ENCODE results near the gene CCL15.
"Not testable (repeated sequence)": the region's sequence is repeated elsewhere in the genome, so short reads cannot be mapped to it uniquely, and the experiment has no call there.

Gene CCL15

GRCh38 chr17:35995346-35995745 lies 6.0 kb downstream of the CCL15 start:
- in situ Hi-C loops (cut with MboI; ENCODE audit: low sequenced_read_pairs): not testable (repeated sequence)

GRCh38 chr17:35991075-35991474 lies 10.3 kb downstream of the CCL15 start:
- in situ Hi-C loops (cut with MboI; ENCODE audit: low sequenced_read_pairs): no loop called here

GRCh38 chr17:35988164-35988563 lies 13.2 kb downstream of the CCL15 start:
- in situ Hi-C loops (cut with MboI; ENCODE audit: low sequenced_read_pairs): no loop called here

GRCh38 chr17:35986643-35987042 lies 14.7 kb downstream of the CCL15 start, which contains the start of gene CCL14:
Gene CCL14 (minus strand): TSS chr17:35986729. CDS start chr17:35986649, 80 bp downstream.
- in situ Hi-C loops (cut with MboI; ENCODE audit: low sequenced_read_pairs): no loop called here

DNA sequence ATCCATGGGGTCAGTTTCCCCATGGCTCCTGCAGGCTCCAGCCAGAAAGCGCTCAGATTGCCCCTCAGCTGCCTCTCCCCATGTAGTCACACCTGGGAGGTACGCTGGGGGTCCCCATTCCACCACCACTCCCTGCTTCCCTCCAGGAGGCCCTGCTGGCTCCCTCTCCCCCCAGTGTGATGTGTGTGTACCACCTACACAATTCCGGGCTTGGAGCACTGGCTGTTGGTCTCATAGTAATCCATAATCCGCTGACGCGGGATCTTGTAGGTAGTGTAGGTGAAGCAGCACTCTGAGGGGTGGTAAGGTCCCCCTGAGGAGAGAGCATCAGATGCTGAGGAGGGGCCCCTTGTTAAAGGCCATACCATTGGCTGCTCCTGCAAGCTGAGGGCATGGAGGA lies 17.2 kb downstream of the CCL15 start:
- in situ Hi-C loops (cut with MboI; ENCODE audit: low sequenced_read_pairs): no loop called here

DNA sequence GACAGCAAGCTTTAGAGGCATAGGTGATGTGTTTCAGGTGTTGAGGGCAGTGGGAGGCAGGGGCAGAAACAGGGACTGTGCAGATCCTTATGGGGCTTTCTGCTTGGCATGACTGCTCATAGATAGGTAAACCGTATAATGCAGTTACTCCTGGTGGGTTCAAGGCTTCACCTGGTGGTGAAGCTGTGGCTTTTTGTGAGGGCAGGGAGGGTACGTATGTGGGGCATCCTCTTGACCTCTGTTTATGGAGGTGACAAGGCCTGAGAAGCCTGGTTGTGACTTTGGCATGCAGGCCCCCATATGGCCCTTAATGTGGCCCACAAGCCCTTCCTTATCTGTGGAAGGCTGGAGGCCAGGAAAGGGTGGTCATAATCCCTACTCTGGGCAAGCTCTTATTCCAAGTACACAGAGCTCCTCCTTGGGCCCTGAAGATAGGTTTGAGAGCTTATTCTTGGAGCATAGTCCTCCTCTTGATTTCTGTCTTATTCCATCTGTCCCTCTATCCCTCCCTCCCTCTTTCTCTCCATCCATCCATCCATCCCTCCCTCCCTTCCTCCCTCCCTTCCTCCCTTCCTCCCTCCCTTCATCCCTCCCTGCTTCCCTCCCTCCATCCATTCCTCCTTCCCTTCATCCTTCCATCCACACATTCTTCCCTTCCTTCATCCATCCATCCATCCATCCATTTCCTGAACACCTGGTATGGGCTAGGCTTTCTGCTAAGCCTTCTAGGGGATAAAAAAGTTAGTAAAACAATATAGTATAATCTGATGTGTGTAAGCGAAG lies 18.8 kb downstream of the CCL15 start:
- in situ Hi-C loops (cut with MboI; ENCODE audit: low sequenced_read_pairs): no loop called here

- in situ Hi-C loops (cut with MboI; ENCODE audit: low sequenced_read_pairs): no loop called here
Observed at GRCh38 chr17:35981908-35982330, 19.4 kb downstream of the CCL15 start.

GRCh38 chr17:35981246-35981645 lies 20.1 kb downstream of the CCL15 start, which contains the start of gene CCL16:
Gene CCL16 (minus strand): TSS chr17:35981497. CDS start chr17:35981420, 77 bp downstream.
- in situ Hi-C loops (cut with MboI; ENCODE audit: low sequenced_read_pairs): no loop called here

DNA sequence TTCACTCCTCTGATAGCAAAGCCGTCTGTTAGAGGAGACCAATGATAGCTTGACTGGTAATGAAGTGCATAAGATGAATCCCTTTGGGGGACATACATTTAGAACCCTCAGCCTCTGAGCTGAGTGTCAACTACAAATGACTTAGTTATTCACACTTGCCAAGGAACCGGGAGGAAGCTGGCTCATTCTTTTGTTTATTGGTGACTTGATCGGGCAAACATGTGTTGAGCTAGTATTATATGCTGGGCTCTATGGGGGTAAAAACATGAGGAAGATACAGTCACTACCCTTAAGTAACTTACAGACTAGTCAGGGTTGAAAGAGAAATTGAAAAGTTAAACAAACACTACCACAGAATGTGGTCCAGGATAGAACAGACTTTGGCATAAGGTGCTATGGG lies 23.0 kb downstream of the CCL15 start:
- in situ Hi-C loops (cut with MboI; ENCODE audit: low sequenced_read_pairs): loop anchor here (10.0 kb wide), 2 partner anchors 96 to 166 kb away; no protein-coding TSS in a partner anchor

- in situ Hi-C loops (cut with MboI; ENCODE audit: low sequenced_read_pairs): loop anchor here (10.0 kb wide), 2 partner anchors 97 to 167 kb away; no protein-coding TSS in a partner anchor
Observed at GRCh38 chr17:35977509-35977908, 23.8 kb downstream of the CCL15 start.

DNA sequence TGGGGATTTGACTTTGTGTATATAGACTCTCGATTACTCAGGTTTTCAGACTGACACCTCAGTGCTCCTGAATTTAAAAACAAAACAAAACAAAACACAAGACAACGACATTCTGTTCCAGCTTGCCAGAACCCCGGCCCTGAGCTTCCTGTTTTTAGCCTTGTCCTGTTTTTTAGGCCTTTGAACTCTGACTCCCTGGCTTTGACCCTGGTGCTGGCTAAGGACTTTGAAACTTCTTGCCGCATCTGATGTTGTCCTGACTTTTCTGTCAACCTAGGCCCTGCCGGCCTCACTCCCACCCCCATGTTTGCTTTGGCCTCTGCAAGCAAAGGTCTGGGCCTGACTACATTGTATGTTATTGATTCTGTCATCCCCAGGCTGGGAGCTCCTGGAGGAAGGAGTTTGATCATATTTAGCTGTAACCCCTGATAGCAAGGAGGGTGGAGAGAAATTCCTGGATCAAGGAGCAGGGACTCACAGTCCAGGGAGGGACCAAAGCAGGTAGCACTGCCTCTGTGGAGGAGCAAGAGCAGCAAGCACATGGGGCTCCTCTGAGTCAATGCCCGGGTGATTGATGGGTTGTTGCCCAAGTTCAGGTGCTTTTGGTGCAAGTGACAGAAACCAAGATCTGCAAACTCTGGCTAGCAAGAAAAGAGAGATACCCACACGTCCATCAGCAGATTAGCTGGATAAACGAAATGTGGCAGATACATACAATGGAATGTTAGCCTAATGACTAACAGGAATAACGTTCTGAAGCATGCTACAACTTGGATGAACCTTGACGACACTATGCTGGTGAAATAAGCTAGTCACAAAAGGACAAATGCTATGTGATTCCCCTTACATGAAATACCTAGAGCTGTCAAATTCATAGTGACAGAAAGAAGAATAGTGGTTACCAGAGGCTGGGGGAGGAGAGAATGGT lies 27.8 kb downstream of the CCL15 start:
- in situ Hi-C loops (cut with MboI; ENCODE audit: low sequenced_read_pairs): loop anchor here (10.0 to 25.0 kb wide), 3 partner anchors 101 to 514 kb away; partner anchors contain the start of gene ZNHIT3

DNA sequence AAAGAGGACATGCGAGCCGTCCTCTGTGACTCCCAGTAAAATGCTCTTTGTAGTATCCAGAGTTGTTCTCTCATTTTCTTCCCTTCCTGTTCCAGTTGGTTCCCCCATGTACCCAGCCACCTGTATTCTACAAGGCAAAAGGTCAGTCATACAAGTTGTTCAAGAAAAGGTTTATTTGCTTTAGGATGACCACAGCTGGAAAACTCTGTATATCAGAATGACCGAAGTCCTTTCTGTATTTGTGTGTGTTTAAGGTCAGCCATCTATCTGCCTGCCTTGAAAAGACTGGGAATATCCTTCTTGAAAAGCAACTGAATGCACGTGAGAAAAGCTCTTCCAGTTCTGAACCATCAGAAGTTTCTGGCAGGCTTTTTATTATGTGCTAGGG lies 28.4 kb downstream of the CCL15 start:
- in situ Hi-C loops (cut with MboI; ENCODE audit: low sequenced_read_pairs): loop anchor here (10.0 to 25.0 kb wide), 3 partner anchors 102 to 514 kb away; partner anchors contain the start of gene ZNHIT3

- in situ Hi-C loops (cut with MboI; ENCODE audit: low sequenced_read_pairs): loop anchor here (10.0 to 25.0 kb wide), 3 partner anchors 102 to 515 kb away; partner anchors contain the start of gene ZNHIT3
Observed at GRCh38 chr17:35972535-35972934, 28.8 kb downstream of the CCL15 start.

DNA sequence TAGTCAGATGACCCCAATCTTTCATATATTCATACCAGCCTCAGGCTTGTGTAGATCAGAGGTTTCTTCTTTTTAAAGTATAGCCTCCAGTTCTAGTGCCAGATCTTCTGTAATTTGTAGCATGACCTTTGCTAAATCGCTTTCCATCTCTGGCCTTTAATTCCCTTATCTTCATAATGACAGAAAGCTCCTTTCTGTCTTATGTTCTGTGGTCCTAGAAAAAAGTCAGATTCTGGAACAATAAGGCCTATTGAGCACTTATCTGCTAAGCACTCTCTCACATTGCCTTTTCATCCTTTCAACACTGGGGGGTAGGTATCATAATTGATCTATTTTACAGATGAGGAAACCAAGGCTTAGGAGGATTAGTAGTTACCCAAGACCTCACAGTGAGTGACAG lies 29.3 kb downstream of the CCL15 start:
- in situ Hi-C loops (cut with MboI; ENCODE audit: low sequenced_read_pairs): loop anchor here (10.0 to 25.0 kb wide), 3 partner anchors 103 to 515 kb away; partner anchors contain the start of gene ZNHIT3

- in situ Hi-C loops (cut with MboI; ENCODE audit: low sequenced_read_pairs): loop anchor here (10.0 to 25.0 kb wide), 3 partner anchors 105 to 518 kb away; partner anchors contain the start of gene ZNHIT3
Observed at GRCh38 chr17:35969558-35970380, 31.6 kb downstream of the CCL15 start.

DNA sequence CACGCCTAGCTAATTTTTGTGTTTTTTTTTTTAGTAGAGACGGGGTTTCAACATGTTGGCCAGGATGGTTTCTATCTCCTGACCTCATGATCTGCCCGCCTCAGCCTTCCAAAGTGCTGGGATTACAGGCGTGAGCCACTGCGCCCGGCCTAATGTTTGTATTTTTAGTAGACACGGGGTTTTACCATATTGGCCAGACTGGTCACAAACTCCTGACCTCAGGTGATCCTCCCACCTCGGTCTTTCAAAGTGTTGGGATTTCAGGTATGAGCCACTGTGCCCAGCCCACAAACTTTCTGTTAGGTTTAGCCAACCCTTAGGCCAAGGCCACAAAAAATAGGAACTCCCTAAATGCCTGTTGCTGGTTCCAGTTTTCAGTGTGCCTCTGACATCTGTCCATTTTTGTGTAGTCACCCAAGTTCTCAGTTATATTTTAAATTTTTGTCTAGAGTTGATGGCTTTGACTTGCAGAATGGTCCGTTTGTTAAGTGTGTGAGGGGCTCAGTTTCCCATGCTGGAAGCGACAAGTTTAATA lies 32.8 kb downstream of the CCL15 start:
- in situ Hi-C loops (cut with MboI; ENCODE audit: low sequenced_read_pairs): loop anchor here (25.0 kb wide), 1 partner anchor 519 kb away; the partner anchor contains the start of gene ZNHIT3

GRCh38 chr17:35965272-35965671 lies 36.1 kb downstream of the CCL15 start:
- in situ Hi-C loops (cut with MboI; ENCODE audit: low sequenced_read_pairs): loop anchor here (25.0 kb wide), 1 partner anchor 522 kb away; the partner anchor contains the start of gene ZNHIT3

DNA sequence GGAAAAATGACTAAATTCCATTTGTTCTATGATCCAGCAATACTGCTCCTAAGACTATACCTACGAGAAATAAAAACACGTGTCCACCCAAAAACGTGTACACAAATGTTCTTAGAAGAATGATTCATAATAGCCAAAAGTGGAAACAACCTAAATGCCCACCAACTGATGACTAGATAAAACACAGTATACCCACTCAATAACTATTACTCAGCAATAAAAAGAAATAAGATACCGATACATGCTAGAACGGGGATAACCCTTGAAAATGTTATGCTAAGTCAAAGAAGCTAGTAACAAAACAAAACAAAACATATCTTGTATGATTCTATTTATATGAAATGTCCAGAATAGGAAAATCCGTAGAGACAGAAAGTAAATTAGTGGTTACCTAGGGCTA lies 37.7 kb downstream of the CCL15 start:
- in situ Hi-C loops (cut with MboI; ENCODE audit: low sequenced_read_pairs): loop anchor here (25.0 kb wide), 1 partner anchor 524 kb away; the partner anchor contains the start of gene ZNHIT3

DNA sequence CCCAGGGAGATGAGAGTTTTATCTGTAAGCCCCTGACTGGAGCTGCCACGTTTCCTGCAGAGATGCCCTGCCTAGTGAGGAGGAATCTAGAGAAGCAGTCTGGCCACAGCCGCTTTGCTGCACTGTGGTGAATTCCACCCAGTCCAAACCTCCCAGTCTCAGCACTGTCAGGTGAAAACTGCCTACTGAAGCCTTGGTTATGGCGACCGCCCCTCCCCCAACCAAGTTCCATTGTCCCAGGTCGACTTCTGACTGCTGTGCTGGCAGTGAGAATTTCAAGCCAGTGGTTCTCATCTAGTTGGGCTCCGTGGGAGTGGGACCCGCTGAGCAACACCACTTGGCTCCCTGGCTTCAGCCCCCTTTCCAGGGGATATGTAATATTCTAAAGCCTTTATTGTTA lies 47.6 kb downstream of the CCL15 start:
- in situ Hi-C loops (cut with MboI; ENCODE audit: low sequenced_read_pairs): loop anchor here (25.0 kb wide), 1 partner anchor 534 kb away; the partner anchor contains the start of gene ZNHIT3

Measured in HL-60/S4 treated with phorbol 12-myristate 13-acetate at 8.2 ng/mL for 4 days and 3 days (cell line).